NCI-H446 (cell line): Measurements from ENCODE around the gene GPR158.

Experiments
- DNase-seq, 2 experiments: peaks; one replicate each; lab custom pipeline; 2025; lab: John Stamatoyannopoulos, UW

The GPR158 gene

GRCh38 chr10:25206693-25207414 is 32.1 kb downstream of the GPR158 start:
- peak in 1 of 2 experiments; percentile 76 for DNase-seq

- DNase-seq = no peak
Observed at GRCh38 chr10:25209618-25210017, 34.8 kb downstream of the GPR158 start.

- peak in 1 of 2 experiments; percentile 17 for DNase-seq
Observed at GRCh38 chr10:25210265-25210664, 35.5 kb downstream of the GPR158 start.

- DNase-seq = no peak
Observed at GRCh38 chr10:25220156-25220555, 45.4 kb downstream of the GPR158 start.

GRCh38 chr10:25222085-25222660 is 47.4 kb downstream of the GPR158 start:
- DNase-seq = no peak

- DNase-seq = peak; percentile 47 to 69
Observed at GRCh38 chr10:25226775-25227682, 52.2 kb downstream of the GPR158 start.

GRCh38 chr10:25231751-25232150 is 57.0 kb downstream of the GPR158 start:
- no peak for DNase-seq

- no peak for DNase-seq
Observed at GRCh38 chr10:25232204-25232603, 57.4 kb downstream of the GPR158 start.

- DNase-seq = no peak
Observed at GRCh38 chr10:25245165-25245564, 70.4 kb downstream of the GPR158 start.

- no peak for DNase-seq
Observed at GRCh38 chr10:25257646-25258045, 82.8 kb downstream of the GPR158 start.

GRCh38 chr10:25261110-25261509 is 86.3 kb downstream of the GPR158 start:
- DNase-seq = no peak

GRCh38 chr10:25261558-25261957 is 86.8 kb downstream of the GPR158 start:
- DNase-seq = no peak

- DNase-seq = no peak
Observed at GRCh38 chr10:25263931-25264330, 89.1 kb downstream of the GPR158 start.

GRCh38 chr10:25278180-25278579 is 103.4 kb downstream of the GPR158 start:
- DNase-seq = no peak

- DNase-seq = no peak
Observed at GRCh38 chr10:25280076-25280475, 105.3 kb downstream of the GPR158 start.

- DNase-seq = no peak
Observed at GRCh38 chr10:25280573-25280972, 105.8 kb downstream of the GPR158 start.

- DNase-seq = no peak
Observed at GRCh38 chr10:25285809-25286208, 111.0 kb downstream of the GPR158 start.

- DNase-seq = no peak
Observed at GRCh38 chr10:25288181-25288580, 113.4 kb downstream of the GPR158 start.

GRCh38 chr10:25294032-25294926 is 119.5 kb downstream of the GPR158 start:
- DNase-seq = no peak

- no peak for DNase-seq
Observed at GRCh38 chr10:25296324-25296723, 121.5 kb downstream of the GPR158 start.

GRCh38 chr10:25297466-25297865 is 122.7 kb downstream of the GPR158 start:
- DNase-seq = no peak

GRCh38 chr10:25300073-25300472 is 125.3 kb downstream of the GPR158 start:
- DNase-seq = no peak
